NCI-H2227 treated with DMSO at 0.1 percent for 48 hours (cell line): ENCODE measurements around the gene TRIM65.
A peak's percentile ranks its signal among the peaks of the same experiment; 100 is the strongest.
"Not testable (repeated sequence)": the region's sequence is repeated elsewhere in the genome, so short reads cannot be mapped to it uniquely, and the experiment has no call there.

Source experiments
- DNase-seq: peaks from one replicate; lab custom pipeline; 2025; lab: John Stamatoyannopoulos, UW

TRIM65 gene

GRCh38 chr17:75875182-75875939, 21.4 kb downstream of the TRIM65 start:
- no peak for DNase-seq

DNA sequence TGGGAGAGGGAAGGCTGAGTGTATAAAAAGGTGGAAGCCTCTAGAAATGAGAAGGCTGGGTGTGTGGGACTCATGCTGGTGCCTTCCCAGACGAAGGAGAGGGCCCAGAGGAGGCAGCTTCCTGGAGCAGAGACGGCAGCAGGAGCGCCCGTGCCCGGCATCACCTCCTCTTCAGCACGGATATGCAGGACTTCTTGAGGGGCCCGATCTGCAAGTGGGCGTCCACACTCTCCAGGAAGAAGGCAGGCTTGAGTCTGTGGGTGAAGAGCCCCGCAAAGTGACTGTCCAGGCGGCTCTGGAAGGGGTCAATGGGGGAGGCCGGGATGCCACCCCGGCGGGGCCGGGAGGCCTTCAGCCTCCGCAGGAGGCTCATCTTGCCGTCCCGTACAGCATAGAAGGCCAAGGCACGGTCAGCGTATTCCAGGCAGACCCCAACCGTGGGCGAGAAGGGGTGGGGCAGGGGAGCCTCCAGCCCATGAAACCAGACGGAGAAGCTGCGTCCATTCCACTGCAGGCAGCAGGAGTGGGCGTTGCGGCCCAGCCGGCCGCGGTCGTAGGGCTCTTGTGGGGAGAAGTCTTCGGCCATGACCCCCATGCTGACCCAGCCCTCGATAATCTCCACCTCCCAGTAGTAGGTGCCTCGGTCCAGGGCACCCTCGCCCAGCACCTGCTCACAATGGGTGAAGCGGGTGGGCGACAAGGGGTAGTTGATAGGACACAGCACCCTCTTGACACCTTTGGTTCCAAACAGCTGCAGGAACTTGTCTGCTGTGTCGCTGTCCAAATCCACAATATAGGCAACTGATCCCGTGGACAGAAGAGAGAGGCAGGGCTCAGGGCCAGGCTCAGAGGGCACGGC, 22.2 kb downstream of the TRIM65 start:
- DNase-seq = no peak

DNA sequence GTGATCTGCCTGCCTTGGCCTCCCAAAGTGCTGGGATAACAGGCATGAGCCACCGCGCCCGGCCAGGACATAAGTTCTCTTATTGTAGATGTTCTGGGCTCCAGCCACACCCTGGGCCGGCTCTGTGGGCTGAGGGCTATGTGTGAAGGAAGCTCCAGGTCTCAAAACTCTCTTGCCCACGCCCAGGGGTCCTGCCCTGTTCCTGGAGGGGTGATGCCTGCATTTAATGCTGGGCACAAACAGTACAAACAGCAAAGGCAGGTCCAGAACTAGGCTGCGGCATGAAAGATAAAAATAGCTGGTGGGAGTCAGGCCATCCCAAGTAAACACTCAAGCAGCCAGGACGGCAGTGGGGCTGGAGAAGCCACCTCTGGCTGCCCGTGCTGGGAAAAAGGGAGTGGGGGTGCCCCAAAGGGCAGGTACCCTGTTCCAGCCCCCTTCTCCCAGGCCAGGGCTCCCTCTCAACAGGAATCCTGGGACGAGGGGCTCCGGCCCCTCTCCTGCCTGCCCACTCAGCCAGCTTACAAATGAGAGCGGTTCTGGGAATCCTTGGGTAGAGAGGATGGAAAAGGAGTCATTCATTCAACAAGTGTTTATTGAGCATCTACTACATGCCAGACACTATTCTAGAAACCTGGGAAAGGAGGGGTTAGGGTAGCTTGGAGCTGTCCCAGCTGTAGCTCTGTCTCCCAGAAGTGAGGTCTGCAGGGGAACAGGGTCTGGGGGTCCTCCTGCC, 23.0 kb downstream of the TRIM65 start:
- DNase-seq = no peak

- DNase-seq = peak; percentile 29
Measured at GRCh38 chr17:75872434-75873351, 24.1 kb downstream of the TRIM65 start.

DNA sequence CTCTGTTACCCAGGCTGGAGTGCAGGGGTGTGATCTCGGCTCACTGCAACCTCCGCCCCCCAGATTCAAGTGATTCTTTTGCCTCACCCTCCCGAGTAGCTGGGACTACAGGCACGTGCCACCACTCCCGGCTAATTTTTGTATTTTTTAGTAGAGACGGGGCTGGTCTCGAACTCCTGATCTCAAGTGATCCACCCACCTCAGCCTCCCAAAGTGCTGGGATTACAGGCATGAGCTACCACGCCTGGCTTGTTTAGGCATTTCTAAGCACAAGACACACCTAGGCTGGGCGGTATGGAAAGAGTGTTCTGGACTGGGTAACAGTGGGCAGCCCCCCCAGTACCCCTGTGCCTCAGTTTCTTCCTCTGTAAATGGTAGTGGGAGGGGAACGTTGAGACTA, 26.5 kb downstream of the TRIM65 start:
- not testable (repeated sequence) for DNase-seq

DNA sequence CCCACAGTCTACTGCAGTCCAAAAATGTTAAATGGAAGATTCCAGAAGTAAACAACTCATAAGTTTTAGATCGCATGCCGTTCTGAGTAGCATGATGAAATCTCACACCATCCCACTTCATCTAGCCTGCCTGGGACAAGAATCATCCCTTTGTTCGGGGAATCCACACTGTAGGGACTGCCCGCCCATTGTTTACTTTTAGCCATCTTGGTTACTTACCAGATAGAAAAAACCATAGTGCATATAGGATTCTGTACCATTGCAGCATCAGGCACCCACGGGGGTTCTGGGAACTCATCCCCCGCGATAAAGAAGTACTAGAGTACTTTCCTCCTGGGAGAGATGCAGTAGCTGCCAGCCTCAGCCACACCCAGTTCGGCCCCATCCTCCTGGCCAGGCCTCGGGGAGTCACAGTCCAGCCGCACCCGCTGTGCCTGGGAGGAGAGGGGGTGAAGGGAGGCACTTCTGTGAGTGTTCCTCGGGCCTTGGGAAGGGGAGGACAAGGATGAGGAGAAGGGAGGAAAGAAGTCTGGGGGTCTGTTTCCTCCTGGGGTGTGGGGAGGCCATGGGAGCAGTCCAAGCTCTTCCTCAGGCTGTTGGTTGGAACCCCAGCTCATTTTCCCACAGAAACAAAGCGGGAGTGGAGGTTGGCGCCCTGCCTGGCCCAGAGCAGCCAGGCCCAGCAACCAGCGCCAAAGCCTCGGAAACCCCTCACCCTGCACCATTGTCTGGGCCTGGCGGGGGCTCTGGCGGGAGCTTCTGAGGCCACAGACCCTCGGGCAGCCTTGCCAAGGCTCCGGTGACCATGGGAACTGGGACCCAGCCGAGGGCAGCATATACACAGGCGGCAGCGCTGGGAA, 27.2 kb downstream of the TRIM65 start:
- DNase-seq = no peak

GRCh38 chr17:75868730-75869281, 27.9 kb downstream of the TRIM65 start:
- DNase-seq = not testable (repeated sequence)

DNA sequence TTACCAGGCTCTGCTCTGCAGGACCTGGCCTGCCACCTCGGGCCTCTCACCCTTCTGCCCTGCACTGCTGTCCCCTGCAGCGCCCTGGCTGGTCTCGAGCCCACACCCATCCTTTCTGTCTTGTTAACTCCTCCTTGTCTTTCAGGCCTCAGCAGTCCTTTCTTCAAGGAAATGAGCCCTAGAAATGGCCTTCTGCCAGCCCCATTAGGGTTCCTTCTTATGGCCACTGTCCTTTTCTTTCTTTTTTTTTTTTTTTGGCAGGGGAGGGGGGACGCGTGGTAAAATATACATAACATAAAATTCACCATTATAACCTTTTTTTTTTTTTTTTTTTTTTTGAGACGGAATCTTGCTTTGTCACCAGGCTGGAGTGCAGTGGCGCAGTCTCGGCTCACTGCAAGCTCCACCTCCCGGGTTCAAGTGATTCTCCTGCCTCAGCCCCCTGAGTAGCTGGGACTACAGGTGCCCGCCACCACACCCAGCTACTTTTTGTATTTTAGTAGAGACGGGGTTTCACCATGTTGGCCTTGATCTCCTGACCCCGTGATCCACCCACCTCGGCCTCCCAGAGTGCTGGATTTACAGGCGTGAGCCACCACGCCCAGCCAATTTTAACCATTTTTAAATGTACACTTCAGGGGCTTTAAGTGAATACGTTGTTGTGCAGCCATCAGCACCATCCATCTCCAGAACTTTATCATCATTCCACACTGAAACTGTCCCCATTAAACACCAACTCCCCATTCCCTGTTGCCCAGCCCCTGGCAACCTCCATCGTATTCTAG, 31.2 kb downstream of the TRIM65 start:
- not testable (repeated sequence) for DNase-seq

DNA sequence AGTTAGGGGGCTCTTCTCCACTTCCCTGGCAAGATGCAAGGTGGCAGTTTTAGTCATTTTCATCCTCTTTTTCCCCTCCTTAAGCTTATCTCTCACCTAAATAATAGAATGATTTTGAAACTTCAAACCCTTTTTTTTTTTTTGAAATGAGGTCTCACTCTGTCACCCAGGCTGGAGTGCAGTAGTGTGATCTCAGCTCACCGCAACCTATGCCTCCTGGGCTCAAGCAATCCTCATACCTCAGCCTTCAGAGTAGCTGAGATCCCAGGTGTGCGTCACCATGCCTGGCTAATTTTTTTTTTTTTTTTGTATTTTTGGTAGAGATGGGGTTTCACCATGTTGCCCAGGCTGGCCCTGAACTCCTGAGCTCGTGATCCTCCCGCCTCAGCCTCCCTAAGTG, 31.9 kb downstream of the TRIM65 start:
- DNase-seq = not testable (repeated sequence)

DNA sequence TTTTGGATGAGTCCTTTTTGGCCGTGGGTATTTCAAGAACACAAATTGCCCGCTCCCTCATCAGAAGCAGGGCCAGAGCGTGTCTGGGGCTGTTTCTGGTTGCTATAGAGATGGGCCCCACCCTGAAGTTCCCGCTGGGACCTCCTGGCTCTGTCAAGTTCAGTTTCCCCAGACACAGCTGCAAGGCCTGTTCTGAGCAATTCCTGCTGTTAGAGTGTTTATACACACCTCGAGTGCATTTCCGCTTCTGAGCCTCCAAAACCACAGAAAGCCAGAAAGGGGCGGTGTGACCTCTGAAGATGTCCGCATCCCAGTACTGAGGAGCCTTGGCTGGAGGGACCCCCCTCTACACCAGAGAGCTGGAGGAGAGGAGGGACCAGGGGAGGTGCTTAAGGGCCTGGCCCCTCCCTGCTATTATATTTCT, 32.3 kb downstream of the TRIM65 start:
- no peak for DNase-seq

DNA sequence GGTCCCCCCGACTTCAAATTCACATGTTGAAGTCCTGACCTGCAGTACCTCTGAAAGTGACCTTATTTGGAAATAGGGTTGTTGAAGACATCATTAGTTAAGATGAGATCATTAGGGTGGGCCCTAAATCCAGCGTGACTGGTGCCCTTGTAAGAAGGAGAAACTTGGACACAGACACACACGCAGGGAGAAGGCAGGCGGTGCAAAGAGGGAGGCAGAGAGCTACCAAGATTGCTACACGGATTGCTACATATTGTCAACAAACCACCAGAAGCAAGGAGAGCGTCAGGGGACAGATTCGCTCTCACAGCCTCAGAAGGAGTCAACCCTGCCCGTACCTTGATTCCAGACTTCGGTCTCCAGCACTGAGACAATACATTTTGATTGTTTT, 34.8 kb downstream of the TRIM65 start:
- DNase-seq = no peak

DNA sequence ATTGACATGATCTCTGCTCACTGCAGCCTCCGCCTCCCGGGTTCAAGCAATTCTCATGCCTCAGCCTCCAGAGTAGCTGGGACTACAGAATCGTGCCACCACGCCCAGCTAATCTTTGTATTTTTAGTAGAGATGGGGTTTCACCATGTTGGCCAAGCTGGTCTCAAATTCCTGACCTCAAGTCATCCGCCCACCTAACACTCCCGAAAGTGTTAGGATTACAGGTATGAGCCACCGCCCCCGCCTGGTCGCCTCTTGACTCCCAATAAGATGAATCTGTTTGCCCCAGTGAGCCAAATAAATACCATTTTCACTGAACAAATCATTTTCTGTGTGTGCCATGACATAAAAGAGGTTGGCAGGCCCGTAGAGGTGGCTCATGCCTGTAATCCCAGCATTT, 37.4 kb downstream of the TRIM65 start:
- DNase-seq = not testable (repeated sequence)

- DNase-seq = peak; percentile 61
Measured at GRCh38 chr17:75856062-75856756, 40.5 kb downstream of the TRIM65 start.

GRCh38 chr17:75855310-75856061, 41.3 kb downstream of the TRIM65 start, which contains the start of gene WBP2:
Gene WBP2 (minus strand): TSS chr17:75855335. CDS start chr17:75855297, 38 bp downstream.
- DNase-seq = peak; percentile 99

DNA sequence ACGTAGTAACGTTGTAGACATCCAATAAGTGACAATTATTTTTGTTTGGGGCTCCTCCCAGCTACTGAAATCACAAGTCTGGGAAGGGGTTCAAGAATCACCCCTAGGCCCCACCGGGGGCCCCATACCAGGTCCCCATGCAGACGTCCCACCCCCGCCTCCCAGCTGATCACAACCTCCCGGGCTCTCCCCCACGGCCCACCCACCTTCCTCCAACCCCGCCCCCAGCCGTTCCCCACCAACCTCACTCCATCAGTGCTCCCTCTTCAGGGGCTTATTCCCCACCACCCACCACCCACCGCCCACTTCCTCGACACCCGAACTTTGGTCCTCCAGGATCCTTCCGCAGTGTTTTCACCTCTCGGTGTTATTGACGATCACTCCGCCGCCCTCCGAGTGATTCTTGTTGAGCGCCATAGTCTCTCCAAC, 41.9 kb downstream of the TRIM65 start:
- no peak for DNase-seq

GRCh38 chr17:75854101-75854748, 42.5 kb downstream of the TRIM65 start:
- no peak for DNase-seq

- no peak for DNase-seq
Measured at GRCh38 chr17:75853433-75853832, 43.3 kb downstream of the TRIM65 start.
